PC-3 (cell line): Measurements from ENCODE around the gene ZNF660. TPM values are rescaled to one million over a fixed set of nuclear protein-coding genes. Genes with fewer than 3 reads are reported as not detected.

Experiments used
- ATAC-seq: fragments of 200-7000 bp; cut with Tn5 transposase; 2 replicates; pipeline ENCODE4 v1.9.1; 2020; ENCODE audit warnings: mild to moderate bottlenecking, moderate library complexity
- BruUV-seq: library from RNA; stranded (reverse); fragments of 400-500 nt; replicated peaks from 2 replicates; lab custom pipeline; 2021; lab: Mats Ljungman, UMichigan
- CTCF ChIA-PET: fragments of 300-600 bp; sonication (Branson Sonifier 250); formaldehyde crosslinking; loops from one replicate; lab custom pipeline; 2022; ENCODE audit warnings: antibody characterized with exemption; lab: Charles Lee
- POLR2A ChIA-PET: fragments of 300-600 bp; sonication (Branson Sonifier 250); formaldehyde crosslinking; loops from one replicate; lab custom pipeline; 2022; ENCODE audit warnings: antibody characterized with exemption; ENCODE audit not compliant: unreplicated experiment; lab: Charles Lee
- DNase-seq: peaks from one replicate; pipeline ENCODE4 v3.0.0-alpha.2; 2015
- H2AFZ ChIP-seq: fragments of 300-600 bp; sonication (generic); 2 replicates; pipeline ENCODE4 v1.6.0; 2016; ENCODE audit warnings: antibody characterized with exemption, low read length
- H3F3A ChIP-seq: fragments of 300-600 bp; sonication (generic); one replicate; pipeline ENCODE4 v1.6.0; 2017; ENCODE audit warnings: antibody characterized with exemption, low read length, control low read depth, mild to moderate bottlenecking; ENCODE audit not compliant: unreplicated experiment
- H3K27ac ChIP-seq: fragments of 300-600 bp; sonication (generic); 2 replicates; pipeline ENCODE4 v1.5.1; 2016; ENCODE audit warnings: mild to moderate bottlenecking, low read length
- H3K27me3 ChIP-seq: fragments of 300-600 bp; sonication (generic); 2 replicates; pipeline ENCODE4 v1.6.1; 2016; ENCODE audit warnings: low read length, mixed read lengths
- H3K36me3 ChIP-seq: fragments of 300-600 bp; sonication (generic); 2 replicates; pipeline ENCODE4 v1.6.1; 2016; ENCODE audit warnings: low read depth, mixed run types, low read length, mixed read lengths
- H3K4me1 ChIP-seq: fragments of 300-600 bp; sonication (generic); 2 replicates; pipeline ENCODE4 v1.5.1; 2016; ENCODE audit warnings: low read length; ENCODE audit not compliant: insufficient read depth
- H3K4me2 ChIP-seq: fragments of 300-600 bp; sonication (generic); 2 replicates; pipeline ENCODE4 v1.6.0; 2016; ENCODE audit warnings: low read length
- H3K4me3 ChIP-seq: fragments of 300-600 bp; sonication (generic); 2 replicates; pipeline ENCODE4 v1.5.1; 2016; ENCODE audit warnings: mild to moderate bottlenecking, low read length, mixed read lengths
- H3K79me2 ChIP-seq: fragments of 300-600 bp; sonication (generic); 2 replicates; pipeline ENCODE4 v1.6.1; 2017; ENCODE audit warnings: low read length, mixed read lengths
- H3K9ac ChIP-seq: fragments of 300-600 bp; sonication (generic); 2 replicates; pipeline ENCODE4 v1.6.0; 2016; ENCODE audit warnings: mild to moderate bottlenecking, low read length
- H3K9me2 ChIP-seq: fragments of 300-600 bp; sonication (generic); replicated peaks from 2 replicates; pipeline ENCODE4 v1.6.1; 2016; ENCODE audit warnings: mixed run types, low read length, mixed read lengths
- H3K9me3 ChIP-seq: fragments of 300-600 bp; sonication (generic); 2 replicates; pipeline ENCODE4 v1.6.1; 2016; ENCODE audit warnings: low read length, mixed read lengths
- H4K20me1 ChIP-seq: fragments of 300-600 bp; sonication (generic); 2 replicates; pipeline ENCODE4 v1.6.1; 2016; ENCODE audit warnings: low read length, mixed read lengths
- CTCF ChIP-seq: fragments of 300-600 bp; sonication (generic); conservative IDR thresholded peaks from 2 replicates; pipeline ENCODE4 v1.5.1; 2017; ENCODE audit warnings: antibody characterized with exemption, low read depth, mild to moderate bottlenecking, low read length
- EZH2 ChIP-seq: fragments of 300-600 bp; sonication (generic); IDR thresholded peaks from one replicate; pipeline ENCODE4 v1.6.1; 2017; ENCODE audit warnings: antibody characterized with exemption, mild to moderate bottlenecking, low read length; ENCODE audit not compliant: unreplicated experiment
- EZH2phosphoT487 ChIP-seq: fragments of 300-600 bp; sonication (generic); IDR thresholded peaks from 2 replicates; pipeline ENCODE4 v1.6.1; 2018; ENCODE audit warnings: mild to moderate bottlenecking, antibody characterized with exemption, low read length, borderline replicate concordance
- intact Hi-C: fragments of 100-400 bp; cut with micrococcal nuclease; formaldehyde crosslinking; loops from 2 replicates; pipeline ENCODE4 v1.9.0; 2023
- total RNA-seq: library from RNA; depleted of rRNA; stranded (reverse); fragments of >200 nt; gene quantifications from 2 replicates; pipeline ENCODE4 v1.2.3, GENCODE V29; 2014

ZNF660 gene
- total RNA-seq, 1 experiment from 2014 or later: not detected

DNA sequence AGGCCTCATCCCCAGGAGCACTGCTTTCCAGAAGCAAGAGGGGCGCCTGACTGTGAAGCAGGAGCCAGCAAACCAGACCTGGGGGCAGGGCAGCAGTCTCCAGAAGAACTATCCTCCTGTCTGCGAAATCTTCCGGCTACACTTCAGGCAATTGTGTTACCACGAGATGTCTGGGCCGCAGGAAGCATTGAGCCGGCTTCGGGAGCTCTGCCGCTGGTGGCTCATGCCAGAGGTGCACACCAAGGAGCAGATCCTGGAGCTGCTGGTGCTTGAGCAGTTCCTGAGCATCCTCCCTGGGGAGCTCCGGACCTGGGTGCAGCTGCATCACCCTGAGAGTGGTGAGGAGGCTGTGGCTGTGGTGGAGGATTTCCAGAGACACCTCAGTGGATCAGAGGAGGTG lies 27.7 kb upstream of the ZNF660 start:
- ATAC-seq (no peak), DNase-seq (no peak)
- no peaks in the 10 kb centered on the region for H3K79me2 ChIP-seq
- H3K36me3 ChIP-seq: no peaks in the 10 kb centered on the region
- H3K27ac ChIP-seq: no peak overlapping the region
- no peak overlapping the region for H2AFZ ChIP-seq
- H3K9ac ChIP-seq: no peak overlapping the region
- intact Hi-C loops: no loop called here
- no peaks in the 10 kb centered on the region for H3K4me1 ChIP-seq
- POLR2A ChIA-PET: no interaction called here
- no peaks in the 10 kb centered on the region for H3K9me2 ChIP-seq
- CTCF ChIA-PET: no interaction called here
- H3K4me3 ChIP-seq: no peak overlapping the region
- H3K4me2 ChIP-seq: no peak overlapping the region
- no TSS peak for BruUV-seq
- no peak for TF ChIP-seq EZH2
- TF ChIP-seq EZH2phosphoT487: no peak
- no peak for TF ChIP-seq CTCF
- H4K20me1 ChIP-seq: no peaks in the 10 kb centered on the region
- no peaks in the 10 kb centered on the region for H3K27me3 ChIP-seq
- no peaks in the 10 kb centered on the region for H3F3A ChIP-seq
- peaks cover 7% of the 10 kb centered on the region; the same call in 1 of the 2 replicates for H3K9me3 ChIP-seq

GRCh38 chr3:44561076-44561475 lies 23.7 kb upstream of the ZNF660 start:
- no peak overlapping the region for H3K9ac ChIP-seq
- TF ChIP-seq EZH2 (no peak), CTCF (no peak), EZH2phosphoT487 (no peak)
- ATAC-seq (no peak), DNase-seq (no peak)
- no peak overlapping the region for H2AFZ ChIP-seq
- H3K36me3 ChIP-seq: no peaks in the 10 kb centered on the region
- BruUV-seq: no TSS peak
- ChIA-PET CTCF (no interaction called here), POLR2A (no interaction called here)
- no peaks in the 10 kb centered on the region for H3F3A ChIP-seq
- H3K27ac ChIP-seq: no peak overlapping the region
- intact Hi-C loops: no loop called here
- H4K20me1 ChIP-seq: no peaks in the 10 kb centered on the region
- H3K4me2 ChIP-seq: no peak overlapping the region
- no peaks in the 10 kb centered on the region for H3K79me2 ChIP-seq
- no peaks in the 10 kb centered on the region for H3K4me1 ChIP-seq
- no peaks in the 10 kb centered on the region for H3K27me3 ChIP-seq
- H3K9me2 ChIP-seq: no peaks in the 10 kb centered on the region
- no peak overlapping the region for H3K4me3 ChIP-seq
- H3K9me3 ChIP-seq: peaks cover 19% of the 10 kb centered on the region; the same call in 1 of the 2 replicates

DNA sequence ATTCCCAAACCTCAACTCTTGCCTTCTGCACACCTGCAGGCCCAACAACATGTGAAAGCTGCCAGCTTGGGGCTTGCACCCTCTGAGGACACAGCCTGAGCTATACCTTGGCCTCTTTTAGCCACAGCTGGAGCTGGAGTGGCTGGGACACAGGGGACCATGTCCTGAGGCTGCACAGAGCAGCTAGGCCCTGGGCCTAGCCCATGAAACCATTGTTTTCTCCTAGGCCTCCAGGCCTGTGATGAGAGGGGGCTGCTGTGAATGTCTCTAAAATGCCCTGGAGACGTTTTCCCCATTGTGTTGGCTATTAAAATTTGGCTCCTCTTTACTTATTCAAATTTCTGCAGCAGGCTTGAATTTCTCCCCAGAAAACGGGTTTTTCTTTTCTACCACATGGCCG lies 22.6 kb upstream of the ZNF660 start:
- no peak for TF ChIP-seq EZH2phosphoT487
- no peak for TF ChIP-seq CTCF
- no peak for TF ChIP-seq EZH2
- ChIA-PET POLR2A (no interaction called here), CTCF (no interaction called here)
- Histone ChIP-seq H3K36me3 (no peaks in the 10 kb centered on the region), H4K20me1 (no peaks in the 10 kb centered on the region), H3K4me3 (no peak overlapping the region), H3K9me3 (peaks cover 19% of the 10 kb centered on the region; the same call in 1 of the 2 replicates), H3K4me1 (no peaks in the 10 kb centered on the region), H3K27me3 (no peaks in the 10 kb centered on the region), H3F3A (no peaks in the 10 kb centered on the region), H3K27ac (no peak overlapping the region), H3K9me2 (no peaks in the 10 kb centered on the region), H3K9ac (no peak overlapping the region), H3K4me2 (no peak overlapping the region), H3K79me2 (no peaks in the 10 kb centered on the region), H2AFZ (no peak overlapping the region)
- ATAC-seq (no peak), DNase-seq (no peak)
- intact Hi-C loops: no loop called here
- no TSS peak for BruUV-seq
